Mesodermal cell (in vitro differentiated cells): Measurements from ENCODE around the gene PKN1.

Experiments used
- H3K27ac ChIP-seq: 2 replicates; pipeline ENCODE4 v1.7.0; 2013; ENCODE audit warnings: mild to moderate bottlenecking, low read depth, low read length, moderate library complexity; ENCODE audit not compliant: severe bottlenecking
- H3K36me3 ChIP-seq: 2 replicates; pipeline ENCODE4 v1.7.1; 2013; ENCODE audit warnings: mild to moderate bottlenecking, low read length, moderate library complexity; ENCODE audit not compliant: control insufficient read depth, insufficient read depth
- H3K4me1 ChIP-seq: one replicate; pipeline ENCODE4 v1.7.1; 2013; ENCODE audit warnings: mild to moderate bottlenecking, low read length; ENCODE audit not compliant: insufficient read depth, control insufficient read depth, poor library complexity, severe bottlenecking
- H3K4me3 ChIP-seq: 2 replicates; pipeline ENCODE4 v1.7.0; 2013; ENCODE audit warnings: low read length, control low read depth, mild to moderate bottlenecking; ENCODE audit not compliant: insufficient read depth, poor library complexity, severe bottlenecking; ENCODE audit errors: extremely low read depth
- H3K9me3 ChIP-seq: 2 replicates; pipeline ENCODE4 v1.7.1; 2013; ENCODE audit warnings: mild to moderate bottlenecking, low read length, moderate library complexity; ENCODE audit not compliant: control insufficient read depth
- WGBS, 2 experiments: methylation state at CpG; one replicate each; pipeline ENCODE4 v1.1.5; 2013; ENCODE audit warnings: missing lambda C conversion rate in 2 of 2; ENCODE audit not compliant: insufficient coverage in 2 of 2; 5-methylcytosine and 5-hydroxymethylcytosine counted together

Gene PKN1

GRCh38 chr19:14471436-14472187 lies 38.5 kb downstream of the PKN1 start:
- Histone ChIP-seq H3K36me3 (peaks cover 26% of the 10 kb centered on the region), H3K4me3 (no peak overlapping the region), H3K4me1 (peaks cover 18% of the 10 kb centered on the region), H3K27ac (no peak overlapping the region), H3K9me3 (no peaks in the 10 kb centered on the region)
- 87 to 91% methylated on average over 22 to 29 of the region's 46 CpGs for WGBS, 2 experiments

GRCh38 chr19:14472202-14472938 lies 39.3 kb downstream of the PKN1 start:
- Histone ChIP-seq H3K4me3 (peak overlapping the region; percentile 14), H3K36me3 (peaks cover 27% of the 10 kb centered on the region), H3K4me1 (peaks cover 24% of the 10 kb centered on the region), H3K9me3 (no peaks in the 10 kb centered on the region), H3K27ac (no peak overlapping the region)
- 19 to 21% methylated on average over 55 to 65 of the region's 66 CpGs for WGBS, 2 experiments

- 93 to 96% methylated on average over 95 to 96 of the region's 97 CpGs for WGBS, 2 experiments
- Histone ChIP-seq H3K4me1 (peaks cover 24% of the 10 kb centered on the region), H3K9me3 (no peaks in the 10 kb centered on the region), H3K27ac (no peak overlapping the region), H3K36me3 (peaks cover 27% of the 10 kb centered on the region), H3K4me3 (no peak overlapping the region)
These were observed 40.2 kb downstream of the PKN1 start for GRCh38 chr19:14473073-14473977.

GRCh38 chr19:14473978-14474578 lies 41.0 kb downstream of the PKN1 start:
- WGBS, 2 experiments = 96 to 97% methylated on average over 53 of the region's 53 CpGs
- H3K9me3 ChIP-seq = no peaks in the 10 kb centered on the region
- H3K4me1 ChIP-seq = peaks cover 24% of the 10 kb centered on the region
- no peak overlapping the region for H3K27ac ChIP-seq
- H3K4me3 ChIP-seq = no peak overlapping the region
- peaks cover 28% of the 10 kb centered on the region for H3K36me3 ChIP-seq

- H3K4me1 ChIP-seq = peaks cover 24% of the 10 kb centered on the region
- H3K27ac ChIP-seq = no peak overlapping the region
These were observed 41.7 kb downstream of the PKN1 start for GRCh38 chr19:14474827-14475226.

GRCh38 chr19:14475251-14476073 lies 42.4 kb downstream of the PKN1 start, which contains the start of gene PTGER1:
TSS of gene PTGER1 (minus strand) at chr19:14475354. CDS start at chr19:14474320, 1,034 bp downstream.
- Histone ChIP-seq H3K27ac (peak within 1 kb of the TSS; percentile 29), H3K4me3 (no peak within 1 kb of the TSS), H3K9me3 (no peaks in the 10 kb centered on the region), H3K4me1 (peaks cover 25% of the 10 kb centered on the region), H3K36me3 (peaks cover 27% of the 10 kb centered on the region)
- 47% methylated on average over 19 to 24 of the region's 33 CpGs for WGBS, 2 experiments

More at GRCh38 chr19:14474827-14475226, 41.7 kb downstream of the PKN1 start:
- H3K36me3 ChIP-seq = peaks cover 27% of the 10 kb centered on the region
- no peaks in the 10 kb centered on the region for H3K9me3 ChIP-seq
- no peak overlapping the region for H3K4me3 ChIP-seq
- 84 to 87% methylated on average over 6 to 8 of the region's 12 CpGs for WGBS, 2 experiments

GRCh38 chr19:14476327-14476672 lies 43.2 kb downstream of the PKN1 start:
- no peak overlapping the region for H3K4me3 ChIP-seq
- H3K36me3 ChIP-seq = peaks cover 31% of the 10 kb centered on the region
- no peaks in the 10 kb centered on the region for H3K9me3 ChIP-seq
- 91 to 93% methylated on average over 3 to 4 of the region's 7 CpGs for WGBS, 2 experiments
- peaks cover 29% of the 10 kb centered on the region for H3K4me1 ChIP-seq
- no peak overlapping the region for H3K27ac ChIP-seq

- peaks cover 32% of the 10 kb centered on the region for H3K36me3 ChIP-seq
- 86 to 90% methylated on average over 19 to 22 of the region's 26 CpGs for WGBS, 2 experiments
- peaks cover 29% of the 10 kb centered on the region for H3K4me1 ChIP-seq
- no peak overlapping the region for H3K27ac ChIP-seq
- H3K4me3 ChIP-seq = no peak overlapping the region
- no peaks in the 10 kb centered on the region for H3K9me3 ChIP-seq
These were observed 43.7 kb downstream of the PKN1 start for GRCh38 chr19:14476673-14477401.

GRCh38 chr19:14477418-14478112 lies 44.5 kb downstream of the PKN1 start:
- Histone ChIP-seq H3K4me3 (no peak overlapping the region), H3K4me1 (peaks cover 29% of the 10 kb centered on the region), H3K9me3 (no peaks in the 10 kb centered on the region), H3K27ac (no peak overlapping the region), H3K36me3 (peaks cover 40% of the 10 kb centered on the region)
- whole genome bisulfite sequencing, 2 experiments = 85 to 90% methylated on average over 2 to 3 of the region's 10 CpGs
